Lung microvascular endothelial cell (primary cell): ENCODE results near the gene FBXL13. TPM values are rescaled to one million over a fixed set of nuclear protein-coding genes. Genes with fewer than 3 reads are reported as not detected.
"Not testable (repeated sequence)": the region's sequence is repeated elsewhere in the genome, so short reads cannot be mapped to it uniquely, and the experiment has no call there.

ENCODE experiments used
- DNase-seq, 2 donors: peaks; one replicate each; pipeline versions ENCODE4 v3.0.0 to v3.0.0-alpha.2; 2010; ENCODE audit warnings: low read depth in 2 of 2
- total RNA-seq: library from RNA; depleted of rRNA; stranded (reverse); fragments of >200 nt; gene quantifications from 2 replicates; pipeline ENCODE4 v1.2.1, GENCODE V29; 2014

The FBXL13 gene
- total RNA-seq, 1 donor from 2014 or later: 0.20 TPM

GRCh38 chr7:102769657-102770192 lies 304.9 kb downstream of the FBXL13 start:
- DNase-seq: not testable (repeated sequence)

DNA sequence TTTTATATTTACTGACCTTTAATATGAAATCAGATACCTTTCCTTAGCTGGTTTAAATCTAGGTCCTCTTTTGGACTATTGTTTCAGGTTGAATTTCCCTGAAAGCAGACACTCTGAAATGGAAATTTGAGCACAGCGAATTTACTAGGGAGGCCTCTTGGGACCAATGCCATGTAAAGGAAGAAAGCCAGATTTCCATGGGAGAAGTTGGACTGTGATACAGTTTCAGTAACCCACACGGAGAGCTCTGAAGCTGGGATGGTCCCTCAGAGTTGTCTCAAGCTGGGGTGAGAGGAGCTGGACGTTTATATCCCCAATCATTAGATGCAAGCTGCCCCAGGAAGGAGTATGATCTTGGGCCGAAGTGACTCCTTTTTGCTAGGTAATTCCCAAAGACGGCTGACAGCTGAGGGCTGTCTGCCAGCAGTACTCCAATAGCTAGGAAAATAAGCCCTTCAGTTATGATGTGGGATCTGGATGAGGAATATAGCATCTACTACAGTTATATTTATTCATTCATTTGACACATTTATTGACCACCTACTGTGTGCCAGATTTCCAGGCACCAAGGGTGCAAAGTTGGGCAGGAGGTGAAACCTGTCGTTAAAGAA lies 311.2 kb downstream of the FBXL13 start:
- not testable (repeated sequence) for DNase-seq

Other genes starting within 250 kb of the FBXL13 start
- 0.20 and 2.0 TPM in 2 replicates for gene LRRC17, start 161.8 kb downstream of the FBXL13 start, total RNA-seq
- gene ARMC10, start 344 bp upstream of the FBXL13 start, total RNA-seq: 25.9 and 31.2 TPM in 2 replicates
- 2.4 and 3.0 TPM in 2 replicates for gene NAPEPLD, start 74.3 kb upstream of the FBXL13 start, total RNA-seq
- gene PMPCB, start 222.6 kb upstream of the FBXL13 start, total RNA-seq: 22.6 and 31.8 TPM in 2 replicates